NCI-H1105 treated with DMSO at 0.1 percent for 48 hours (cell line): ENCODE data around the gene SYPL1.
A peak's percentile ranks its signal among the peaks of the same experiment; 100 is the strongest.

ENCODE experiments used
- DNase-seq: peaks from one replicate; lab custom pipeline; 2025; lab: John Stamatoyannopoulos, UW

SYPL1 gene

DNA sequence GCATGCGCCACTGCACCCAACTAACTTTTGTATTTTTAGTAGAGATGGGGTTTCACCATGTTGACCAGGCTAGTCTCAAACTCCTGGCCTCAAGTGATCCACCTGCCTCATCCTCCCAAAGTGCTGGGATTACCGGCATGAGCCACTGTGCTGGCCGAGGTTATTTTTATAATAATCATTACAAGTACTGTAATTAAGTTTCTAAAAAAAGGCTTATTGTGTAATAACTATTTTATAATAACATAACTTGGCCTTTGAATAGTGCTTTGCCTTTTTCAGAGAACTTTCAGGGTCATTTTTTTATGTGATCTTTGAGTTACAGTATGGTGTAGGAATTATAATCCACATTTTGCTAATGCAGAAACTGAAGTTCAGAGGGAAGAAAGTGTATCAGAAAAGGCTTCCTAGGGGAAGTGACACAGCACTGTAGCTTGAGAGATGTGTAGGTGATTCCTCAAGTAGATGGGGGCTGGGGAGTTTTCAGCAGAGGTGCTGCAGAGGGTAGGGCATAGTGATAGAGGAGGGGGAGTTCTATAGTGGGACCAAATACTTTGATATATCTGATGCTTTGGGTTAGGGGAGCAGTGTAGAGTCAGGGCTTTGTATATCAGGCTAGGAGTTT, 9.2 kb upstream of the SYPL1 start:
- no peak for DNase-seq

GRCh38 chr7:106120500-106120899, 8.4 kb upstream of the SYPL1 start:
- DNase-seq, result no peak

DNA sequence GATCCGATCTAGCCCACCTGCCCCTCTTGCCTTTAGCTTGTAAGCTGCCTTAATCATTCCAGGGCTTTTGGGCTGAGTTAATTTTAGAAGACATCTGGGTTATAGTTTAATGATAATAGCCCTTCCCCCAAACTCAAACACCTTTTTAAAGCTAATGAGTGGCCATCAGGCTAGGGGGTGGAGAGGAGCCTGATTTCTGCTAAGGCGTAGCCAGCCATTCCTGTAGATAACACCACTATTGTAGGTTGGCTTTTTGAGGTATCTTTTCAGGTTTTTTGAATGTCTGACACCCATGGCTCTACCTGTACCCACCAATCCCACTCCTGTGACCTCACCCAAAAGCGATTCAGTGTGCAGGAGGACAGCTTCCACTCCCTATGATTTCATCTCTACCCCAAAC, 7.6 kb upstream of the SYPL1 start:
- DNase-seq, result no peak

GRCh38 chr7:106117786-106118544, 5.9 kb upstream of the SYPL1 start:
- no peak for DNase-seq

- DNase-seq, result no peak
Observed at GRCh38 chr7:106116161-106116704, 4.1 kb upstream of the SYPL1 start.

DNA sequence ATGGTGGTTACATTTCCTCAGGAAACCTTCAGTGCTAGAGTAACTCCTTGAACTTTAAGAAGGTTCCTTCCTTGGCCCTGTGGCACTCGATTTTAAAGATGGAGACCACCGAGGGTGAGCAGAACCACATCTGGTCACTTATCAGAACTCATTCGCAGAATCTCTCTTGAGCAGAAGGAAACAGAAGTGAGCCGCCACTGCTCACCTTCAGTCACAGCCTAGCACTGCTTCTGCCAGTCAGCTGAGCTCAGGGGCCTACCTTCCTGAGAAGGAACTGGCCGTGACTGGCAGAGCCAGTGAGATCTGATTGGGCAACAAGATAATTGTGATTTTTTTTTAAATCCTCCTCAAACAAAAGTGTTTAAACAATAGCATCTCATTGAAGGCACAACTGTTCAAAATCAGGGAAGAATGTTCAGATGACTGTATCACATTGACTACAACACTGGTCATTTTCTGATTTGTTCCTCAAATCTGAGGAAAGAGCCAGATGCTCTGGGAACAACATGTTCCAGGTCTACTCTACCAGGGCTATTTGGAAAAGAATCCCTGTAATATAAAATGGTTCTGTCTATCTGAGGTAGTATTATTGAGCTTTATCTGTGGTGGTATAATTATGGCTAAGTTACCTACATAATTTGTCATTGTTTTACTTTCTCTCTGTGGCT, 2.7 kb upstream of the SYPL1 start:
- DNase-seq, result no peak

DNA sequence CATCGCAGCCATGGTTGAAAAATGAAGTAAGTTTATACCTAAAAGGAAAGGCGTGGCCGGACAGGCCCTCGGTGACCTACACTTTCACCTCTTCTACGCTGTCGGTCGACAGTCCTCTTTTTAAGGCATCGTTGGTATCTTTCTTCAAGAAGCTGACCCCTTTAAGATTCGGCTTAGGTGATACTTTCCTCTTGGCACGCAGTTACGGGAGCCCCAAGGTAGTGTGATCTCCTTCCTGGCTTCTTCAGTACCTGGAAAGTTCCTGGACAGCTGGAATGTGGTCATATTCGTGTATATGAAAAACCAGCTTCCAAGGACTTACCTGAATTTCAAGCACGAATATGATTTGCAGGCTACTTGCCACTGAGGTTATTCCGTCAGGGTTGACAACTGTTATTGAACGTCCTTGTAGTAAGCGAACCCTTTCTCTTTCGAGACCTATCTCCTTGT, 885 bp upstream of the SYPL1 start:
- DNase-seq, result no peak

DNA sequence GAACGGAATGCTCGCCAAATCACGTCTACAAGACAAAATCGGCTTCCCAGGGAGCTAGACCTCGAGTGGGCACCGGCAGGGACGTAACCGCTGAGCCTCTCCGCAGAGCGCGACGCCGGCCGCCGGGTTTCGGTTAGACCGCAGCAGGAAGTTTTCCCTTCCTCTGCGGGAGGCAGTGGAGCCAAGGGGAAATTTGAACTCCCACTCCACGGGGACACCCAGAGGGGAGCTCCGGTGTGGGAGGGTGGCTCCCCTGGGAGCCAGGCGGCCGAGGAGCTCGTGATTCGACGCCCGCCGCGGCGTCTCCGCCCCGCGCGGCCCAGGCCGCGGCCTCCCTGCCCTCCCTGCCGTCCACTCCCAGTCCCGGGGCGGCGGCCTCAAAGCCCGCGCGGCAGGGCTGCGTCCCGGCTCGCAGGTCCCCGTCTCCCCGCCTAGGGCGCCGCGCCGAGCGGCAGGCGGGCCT, 426 bp downstream of the SYPL1 start:
- peak; percentile 72 for DNase-seq

DNA sequence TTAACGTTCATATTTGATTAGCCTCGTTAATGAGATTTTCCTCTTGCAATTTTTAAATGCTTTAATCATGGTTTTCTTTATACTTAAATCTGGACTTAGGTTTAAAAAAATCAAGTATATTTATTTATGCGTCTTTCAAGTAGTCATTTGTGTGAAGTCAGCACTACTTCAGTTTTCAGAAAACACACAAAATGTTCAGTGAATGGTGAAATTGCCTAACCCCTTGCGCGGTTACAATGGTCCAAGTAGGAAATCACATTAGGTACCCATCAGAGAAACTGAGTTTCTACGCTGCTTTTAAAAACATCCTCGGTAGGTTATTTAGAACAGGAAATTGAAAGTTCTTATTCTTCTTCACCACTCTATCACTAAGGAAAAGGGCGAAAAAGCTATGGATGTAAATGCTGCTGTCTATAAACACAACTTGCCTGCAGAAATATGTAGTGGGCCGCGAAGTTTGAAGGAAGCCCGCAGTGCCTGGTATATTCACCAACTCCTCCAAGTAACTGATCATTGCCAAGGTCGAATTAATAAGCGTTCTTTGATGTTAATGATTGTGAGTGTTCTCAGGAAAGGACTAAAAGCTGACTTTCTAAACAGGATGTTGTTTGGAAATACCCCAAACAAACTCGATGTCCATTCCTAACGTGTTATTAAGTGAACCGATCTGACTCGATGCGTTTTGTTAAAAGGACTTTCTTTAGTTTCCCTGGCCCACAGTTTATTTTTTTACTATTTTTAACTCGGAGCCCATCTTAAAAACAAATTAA, 1.0 kb downstream of the SYPL1 start:
- DNase-seq, result no peak

- no peak for DNase-seq
Observed at GRCh38 chr7:106110238-106110560, 1.9 kb downstream of the SYPL1 start.

DNA sequence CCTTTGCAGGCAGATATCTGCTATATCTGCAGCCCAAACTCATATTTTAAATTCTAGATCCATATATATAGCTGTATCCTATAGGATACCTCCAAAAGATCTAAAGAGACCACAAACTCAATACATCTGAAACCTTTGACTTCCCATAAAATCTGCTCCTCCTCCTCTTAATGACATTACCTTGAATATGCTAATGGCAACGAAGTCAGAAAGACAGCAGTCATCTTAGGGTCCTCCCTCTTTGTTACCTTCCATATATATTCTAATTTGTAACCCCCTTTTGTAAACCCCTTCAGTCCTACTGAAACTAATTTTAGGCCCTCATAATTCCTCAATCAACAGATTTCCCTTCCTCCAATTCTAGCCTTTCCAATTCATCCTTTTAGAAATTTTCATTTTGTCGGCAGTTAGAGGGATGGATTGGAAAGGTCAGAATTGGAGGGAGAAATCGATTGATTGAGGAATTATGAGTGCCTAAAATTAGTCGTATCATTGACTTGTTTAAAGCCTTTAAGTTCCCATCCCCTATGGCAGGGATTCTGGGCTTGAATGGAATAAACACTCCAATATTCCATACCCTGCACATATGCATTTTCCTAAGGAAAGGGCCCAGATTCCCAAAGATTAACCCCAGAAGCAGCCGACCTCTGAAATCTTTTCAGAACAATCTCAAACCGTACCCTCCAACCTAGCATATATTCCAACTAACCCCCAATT, 2.4 kb downstream of the SYPL1 start:
- DNase-seq, result no peak

GRCh38 chr7:106108991-106109390, 3.1 kb downstream of the SYPL1 start:
- DNase-seq, result no peak

DNA sequence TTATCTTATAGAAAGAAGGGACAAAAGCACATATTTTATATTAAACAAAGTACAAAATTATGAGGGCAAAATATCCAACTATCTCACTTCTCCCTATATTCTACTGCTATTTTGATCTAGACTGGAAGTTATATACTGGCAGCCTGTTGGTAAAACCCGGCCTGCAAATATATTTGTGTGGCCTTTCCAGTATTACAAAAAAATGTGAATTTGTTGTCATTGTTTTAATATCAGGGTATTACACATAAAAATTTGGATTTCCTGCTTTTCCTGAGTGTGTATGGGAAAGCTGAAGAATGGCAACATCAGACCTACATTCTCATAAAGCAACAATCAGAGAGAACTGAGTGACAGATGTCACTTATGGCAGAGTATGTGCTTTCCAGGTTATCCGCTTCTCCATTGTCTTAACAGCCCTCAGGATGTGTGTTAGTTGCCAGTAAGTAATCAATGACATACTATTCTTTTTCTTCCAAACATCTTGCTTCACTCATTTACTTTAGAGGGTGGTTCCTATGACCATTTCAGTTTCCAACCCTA, 7.3 kb downstream of the SYPL1 start:
- DNase-seq, result no peak

GRCh38 chr7:106102387-106102966, 9.6 kb downstream of the SYPL1 start:
- no peak for DNase-seq

GRCh38 chr7:106101726-106102125, 10.4 kb downstream of the SYPL1 start:
- DNase-seq, result no peak

DNA sequence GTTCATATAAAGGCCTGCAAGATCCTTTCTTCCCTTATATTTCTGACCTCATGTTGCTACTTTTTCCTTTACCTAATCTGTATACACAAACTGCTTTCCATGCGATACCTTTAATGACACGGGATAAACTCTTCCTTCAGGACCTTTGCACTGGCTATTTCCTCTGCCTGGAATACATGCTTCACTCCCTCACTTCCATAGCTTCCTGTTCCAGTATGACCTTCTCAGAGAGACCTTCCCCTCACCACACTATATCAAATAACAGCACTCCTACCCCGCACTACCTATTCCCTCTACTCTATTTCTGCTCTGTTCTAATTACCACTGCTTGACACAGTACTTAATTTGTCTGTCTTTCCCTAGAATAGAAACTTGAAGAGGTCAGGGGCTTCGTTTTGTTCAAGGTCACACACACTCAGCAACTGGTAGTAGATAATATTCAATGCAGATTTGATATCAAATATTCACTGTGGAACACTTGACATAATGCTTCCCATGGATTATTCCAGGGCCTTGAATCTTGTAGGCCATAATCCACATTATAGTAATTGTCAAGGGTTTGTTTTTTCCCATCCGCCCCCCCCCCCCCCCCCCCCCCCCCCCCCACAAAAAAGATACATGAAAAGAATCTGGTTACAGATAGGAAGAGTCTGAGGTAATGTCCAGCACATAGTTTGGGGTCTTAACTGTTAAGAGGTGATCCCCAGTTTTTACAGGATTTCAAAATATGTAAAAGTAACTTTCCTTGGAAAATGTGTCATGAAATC, 11.1 kb downstream of the SYPL1 start:
- no peak for DNase-seq

DNA sequence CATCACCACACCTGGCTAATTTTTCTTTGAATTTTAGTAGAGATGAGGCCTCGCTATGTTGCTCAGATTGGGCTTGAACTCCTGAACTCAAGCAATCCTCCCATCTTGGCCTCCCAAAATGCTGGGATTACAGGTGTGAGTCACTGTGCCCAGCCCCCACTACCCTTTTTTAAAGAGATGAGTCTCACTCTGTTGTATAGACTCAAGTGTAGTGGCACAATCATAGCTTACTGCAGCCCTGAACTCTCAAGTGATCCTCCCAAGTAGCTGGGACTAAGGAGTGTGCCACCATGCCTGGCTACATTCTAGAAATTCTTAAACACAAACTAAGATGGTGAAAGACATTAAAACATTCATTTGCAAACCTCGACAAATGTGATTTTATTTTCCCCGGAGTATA, 12.6 kb downstream of the SYPL1 start:
- DNase-seq, result no peak

DNA sequence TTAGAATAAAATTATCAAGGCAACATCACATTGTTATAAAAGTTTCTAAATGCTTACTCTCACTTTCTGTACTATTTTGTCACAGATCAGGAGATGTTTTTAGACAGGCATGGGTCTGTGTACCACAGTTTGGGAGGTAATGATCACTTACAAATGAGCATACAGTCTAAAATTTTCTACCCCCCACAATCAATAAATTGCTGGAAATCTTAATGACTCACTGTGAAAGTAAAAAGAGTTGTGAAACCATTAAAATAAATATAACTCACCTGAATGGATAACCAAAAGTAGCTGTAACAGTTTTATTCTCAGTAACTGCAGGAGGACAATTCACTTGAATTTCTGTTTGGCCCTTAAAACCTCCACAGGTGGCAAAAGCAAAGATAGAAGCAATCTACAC, 13.2 kb downstream of the SYPL1 start:
- DNase-seq, result no peak

GRCh38 chr7:106095634-106096033, 16.5 kb downstream of the SYPL1 start:
- no peak for DNase-seq

- no peak for DNase-seq
Observed at GRCh38 chr7:106094780-106095179, 17.3 kb downstream of the SYPL1 start.
